A673 (cell line): Measurements from ENCODE around the gene OR8K5. TPM values are rescaled to one million over a fixed set of nuclear protein-coding genes. Genes with fewer than 3 reads are reported as not detected.

Experiments used
- Bru-seq: library from RNA; stranded (reverse); fragments of 400-500 nt; gene quantifications from one replicate; lab custom pipeline; 2021; lab: Mats Ljungman, UMichigan
- BruChase-seq, 2 experiments: library from RNA; stranded (reverse); fragments of 400-500 nt; gene quantifications; one replicate each; lab custom pipeline; 2021; lab: Mats Ljungman, UMichigan
- BruUV-seq: library from RNA; stranded (reverse); fragments of 400-500 nt; replicated peaks from 2 replicates; lab custom pipeline; 2021; lab: Mats Ljungman, UMichigan
- CTCF ChIA-PET: fragments of 300-600 bp; sonication (Branson Sonifier 250); formaldehyde crosslinking; loops from one replicate; lab custom pipeline; 2022; ENCODE audit warnings: antibody characterized with exemption; lab: Charles Lee
- POLR2A ChIA-PET: fragments of 300-600 bp; sonication (Branson Sonifier 250); formaldehyde crosslinking; loops from one replicate; lab custom pipeline; 2022; ENCODE audit warnings: antibody characterized with exemption; ENCODE audit not compliant: low non-redundant PET; lab: Charles Lee
- DNase-seq: peaks from one replicate; pipeline ENCODE4 v3.0.0-alpha.2; 2015; ENCODE audit warnings: low spot score
- H3K27ac ChIP-seq: fragments of 200-600 bp; sonication (generic); 2 replicates; pipeline ENCODE4 v1.5.1; 2016; ENCODE audit warnings: mixed run types, low read depth, mild to moderate bottlenecking, mixed read lengths, antibody characterized with exemption, low read length; ENCODE audit not compliant: poor library complexity, severe bottlenecking
- H3K27me3 ChIP-seq: fragments of 200-600 bp; sonication (generic); replicated peaks from 2 replicates; pipeline ENCODE4 v1.6.1; 2017; ENCODE audit warnings: mixed run types, low read depth, mild to moderate bottlenecking, mixed read lengths, antibody characterized with exemption, low read length; ENCODE audit not compliant: insufficient read depth, poor library complexity
- H3K36me3 ChIP-seq: fragments of 200-600 bp; sonication (generic); 2 replicates; pipeline ENCODE4 v1.6.1; 2016; ENCODE audit warnings: mixed run types, mild to moderate bottlenecking, mixed read lengths, antibody characterized with exemption, low read length; ENCODE audit not compliant: insufficient read depth, poor library complexity, severe bottlenecking
- H3K4me1 ChIP-seq: fragments of 200-600 bp; sonication (generic); 2 replicates; pipeline ENCODE4 v1.6.1; 2017; ENCODE audit warnings: mixed run types, mild to moderate bottlenecking, mixed read lengths, antibody characterized with exemption, low read length; ENCODE audit not compliant: insufficient read depth, poor library complexity, severe bottlenecking
- H3K4me3 ChIP-seq: fragments of 200-600 bp; sonication (generic); 2 replicates; pipeline ENCODE4 v1.5.1; 2016; ENCODE audit warnings: low read depth, mixed run types, mild to moderate bottlenecking, mixed read lengths, low read length; ENCODE audit not compliant: poor library complexity, severe bottlenecking
- H3K9me3 ChIP-seq: fragments of 200-600 bp; sonication (generic); 2 replicates; pipeline ENCODE4 v1.6.1; 2016; ENCODE audit warnings: mixed run types, low read depth, mild to moderate bottlenecking, mixed read lengths, antibody characterized with exemption, low read length; ENCODE audit not compliant: poor library complexity, severe bottlenecking
- EZH2 ChIP-seq: fragments of 200-600 bp; sonication (generic); IDR thresholded peaks from 2 replicates; pipeline ENCODE4 v1.6.1; 2017; ENCODE audit warnings: borderline replicate concordance, low read depth, mild to moderate bottlenecking, mixed read lengths, antibody characterized with exemption, low read length; ENCODE audit not compliant: poor library complexity, severe bottlenecking
- intact Hi-C: fragments of 100-400 bp; cut with micrococcal nuclease; formaldehyde crosslinking; loops from one replicate; pipeline ENCODE4 v1.10.0; 2022; ENCODE audit not compliant: unreplicated experiment
- long read RNA-seq: library from polyadenylated mRNA; stranded (forward); transcript quantifications from one replicate; pipeline ENCODE4 v2.0.0, GENCODE V29; 2022
- total RNA-seq: library from RNA; stranded (reverse); gene quantifications from 2 replicates; pipeline ENCODE4 v1.2.3, GENCODE V29; 2021
- TF ChIP-seq, protein P1 (sequence below): fragments of 300-800, 200-600 bp; sonication (generic); conservative IDR thresholded peaks from 2 replicates; pipeline ENCODE4 v1.5.1; 2017; ENCODE audit warnings: low read depth, mild to moderate bottlenecking, antibody characterized with exemption, low read length, moderate library complexity, mixed read lengths

The OR8K5 gene, protein sequence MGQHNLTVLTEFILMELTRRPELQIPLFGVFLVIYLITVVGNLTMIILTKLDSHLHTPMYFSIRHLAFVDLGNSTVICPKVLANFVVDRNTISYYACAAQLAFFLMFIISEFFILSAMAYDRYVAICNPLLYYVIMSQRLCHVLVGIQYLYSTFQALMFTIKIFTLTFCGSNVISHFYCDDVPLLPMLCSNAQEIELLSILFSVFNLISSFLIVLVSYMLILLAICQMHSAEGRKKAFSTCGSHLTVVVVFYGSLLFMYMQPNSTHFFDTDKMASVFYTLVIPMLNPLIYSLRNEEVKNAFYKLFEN
- total RNA-seq (not detected in 2 replicates), Bru-seq, nascent RNA (not detected), BruChase-seq, experiment 1, labeled RNA remaining after a 2-hour chase (not detected), BruChase-seq, experiment 2, labeled RNA remaining after a 6-hour chase (not detected)
- long read RNA-seq = 0 reads

DNA sequence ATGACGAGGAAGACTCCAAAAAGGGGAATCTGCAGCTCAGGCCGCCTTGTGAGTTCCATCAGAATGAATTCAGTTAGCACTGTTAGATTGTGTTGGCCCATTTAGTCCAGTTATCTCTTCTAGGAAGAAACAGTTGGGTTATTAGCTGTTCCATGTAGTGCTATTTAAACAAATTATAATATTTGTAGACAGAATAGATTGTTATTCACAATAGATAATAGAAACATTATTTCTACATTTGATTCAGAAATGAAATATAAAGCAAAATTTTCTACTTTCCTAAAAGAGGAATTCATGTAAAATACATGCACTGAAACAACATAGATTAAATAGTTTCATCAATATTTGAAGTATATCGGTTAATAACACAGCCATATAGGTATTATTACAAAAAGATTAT is at the start of gene OR8K5:
TSS of gene OR8K5 (minus strand) at position 101 of the 400 bp plus-strand sequence. CDS start at position 101, 0 bp downstream.
- intact Hi-C loops = no loop called here

DNA sequence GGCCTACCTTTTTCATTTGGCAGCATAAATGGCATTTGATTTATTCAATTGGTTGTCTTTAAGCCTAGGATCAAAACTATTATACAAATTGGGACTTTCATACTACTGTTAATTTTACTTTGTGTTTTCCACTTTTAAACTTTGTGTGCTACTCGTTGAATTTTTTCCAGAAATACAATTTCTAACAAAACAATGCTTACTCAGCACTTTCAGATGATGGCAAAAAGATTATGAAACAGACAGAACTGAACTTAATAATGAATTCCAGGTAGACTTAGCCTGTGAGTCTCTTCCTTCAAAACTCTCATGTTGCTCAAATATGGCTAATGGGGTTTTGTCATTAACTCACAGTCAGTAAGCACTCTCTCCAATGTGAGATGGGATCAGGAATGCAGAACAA is 47.7 kb upstream of the OR8K5 start:
- Histone ChIP-seq H3K27ac (no peak overlapping the region), H3K9me3 (peaks cover 34% of the 10 kb centered on the region), H3K27me3 (no peaks in the 10 kb centered on the region), H3K4me1 (no peaks in the 10 kb centered on the region), H3K36me3 (no peaks in the 10 kb centered on the region), H3K4me3 (no peak overlapping the region)
- ChIA-PET CTCF (no interaction called here), POLR2A (no interaction called here)
- DNase-seq = no peak
- intact Hi-C loops = no loop called here
- BruUV-seq = no TSS peak
- no peak for TF ChIP-seq EZH2
- TF ChIP-seq, protein P1, sequence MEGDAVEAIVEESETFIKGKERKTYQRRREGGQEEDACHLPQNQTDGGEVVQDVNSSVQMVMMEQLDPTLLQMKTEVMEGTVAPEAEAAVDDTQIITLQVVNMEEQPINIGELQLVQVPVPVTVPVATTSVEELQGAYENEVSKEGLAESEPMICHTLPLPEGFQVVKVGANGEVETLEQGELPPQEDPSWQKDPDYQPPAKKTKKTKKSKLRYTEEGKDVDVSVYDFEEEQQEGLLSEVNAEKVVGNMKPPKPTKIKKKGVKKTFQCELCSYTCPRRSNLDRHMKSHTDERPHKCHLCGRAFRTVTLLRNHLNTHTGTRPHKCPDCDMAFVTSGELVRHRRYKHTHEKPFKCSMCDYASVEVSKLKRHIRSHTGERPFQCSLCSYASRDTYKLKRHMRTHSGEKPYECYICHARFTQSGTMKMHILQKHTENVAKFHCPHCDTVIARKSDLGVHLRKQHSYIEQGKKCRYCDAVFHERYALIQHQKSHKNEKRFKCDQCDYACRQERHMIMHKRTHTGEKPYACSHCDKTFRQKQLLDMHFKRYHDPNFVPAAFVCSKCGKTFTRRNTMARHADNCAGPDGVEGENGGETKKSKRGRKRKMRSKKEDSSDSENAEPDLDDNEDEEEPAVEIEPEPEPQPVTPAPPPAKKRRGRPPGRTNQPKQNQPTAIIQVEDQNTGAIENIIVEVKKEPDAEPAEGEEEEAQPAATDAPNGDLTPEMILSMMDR = no peak

More for the DNA sequence above, at the start of gene OR8K5:
- Histone ChIP-seq H3K9me3 (peaks cover 10% of the 10 kb centered on the region), H3K4me1 (no peaks in the 10 kb centered on the region), H3K27me3 (no peaks in the 10 kb centered on the region), H3K36me3 (no peaks in the 10 kb centered on the region), H3K4me3 (no peak within 1 kb of the TSS), H3K27ac (no peak within 1 kb of the TSS)
- ChIA-PET POLR2A (no interaction called here), CTCF (no interaction called here)
- TF ChIP-seq EZH2 = no peak
- TF ChIP-seq, protein P1 = no peak
- BruUV-seq = no TSS peak
- no peak for DNase-seq

DNA sequence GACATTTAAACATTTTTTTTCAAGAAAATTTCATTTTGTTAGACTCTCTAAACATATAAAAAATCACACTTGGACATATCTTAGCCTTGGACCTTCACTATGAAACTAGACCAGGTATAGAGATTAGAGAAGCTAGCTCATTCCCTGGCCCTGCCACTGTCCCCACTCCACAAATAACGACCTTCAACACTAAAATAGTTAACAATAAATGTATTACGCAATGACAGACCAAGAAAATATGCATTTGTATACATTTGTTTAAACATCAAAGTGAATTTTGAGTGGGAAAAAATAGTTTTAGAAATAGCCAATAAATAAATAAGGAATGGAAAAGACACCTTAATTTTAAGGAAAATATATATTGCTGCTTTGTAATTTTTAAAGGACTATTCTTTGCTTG is 37.2 kb upstream of the OR8K5 start:
- H3K27ac ChIP-seq = no peak overlapping the region
- no peaks in the 10 kb centered on the region for H3K4me1 ChIP-seq
- ChIA-PET POLR2A (no interaction called here), CTCF (no interaction called here)
- intact Hi-C loops = no loop called here
- no peak overlapping the region for H3K4me3 ChIP-seq
- no peak for DNase-seq
- BruUV-seq = no TSS peak
- H3K9me3 ChIP-seq = peaks cover 22% of the 10 kb centered on the region
- no peaks in the 10 kb centered on the region for H3K27me3 ChIP-seq
- TF ChIP-seq, protein P1 = no peak
- TF ChIP-seq EZH2 = no peak
- H3K36me3 ChIP-seq = no peaks in the 10 kb centered on the region
